Stimulated activated CD4-positive, alpha-beta T cell treated with anti-CD3 and anti-CD28 coated beads, Interleukin-1b, Interleukin-23, amount 100 ng/mL, for 24 hours (primary cell): ENCODE data around the gene GOLGA8B.
"Not testable (repeated sequence)": the region's sequence is repeated elsewhere in the genome, so short reads cannot be mapped to it uniquely, and the experiment has no call there.

Experiments
- DNase-seq, 4 experiments: peaks; one replicate each; pipeline ENCODE4 v3.0.0-alpha.2; 2020; ENCODE audit warnings: low read depth in 4 of 4, low spot score in 1 of 4

The GOLGA8B gene, protein sequence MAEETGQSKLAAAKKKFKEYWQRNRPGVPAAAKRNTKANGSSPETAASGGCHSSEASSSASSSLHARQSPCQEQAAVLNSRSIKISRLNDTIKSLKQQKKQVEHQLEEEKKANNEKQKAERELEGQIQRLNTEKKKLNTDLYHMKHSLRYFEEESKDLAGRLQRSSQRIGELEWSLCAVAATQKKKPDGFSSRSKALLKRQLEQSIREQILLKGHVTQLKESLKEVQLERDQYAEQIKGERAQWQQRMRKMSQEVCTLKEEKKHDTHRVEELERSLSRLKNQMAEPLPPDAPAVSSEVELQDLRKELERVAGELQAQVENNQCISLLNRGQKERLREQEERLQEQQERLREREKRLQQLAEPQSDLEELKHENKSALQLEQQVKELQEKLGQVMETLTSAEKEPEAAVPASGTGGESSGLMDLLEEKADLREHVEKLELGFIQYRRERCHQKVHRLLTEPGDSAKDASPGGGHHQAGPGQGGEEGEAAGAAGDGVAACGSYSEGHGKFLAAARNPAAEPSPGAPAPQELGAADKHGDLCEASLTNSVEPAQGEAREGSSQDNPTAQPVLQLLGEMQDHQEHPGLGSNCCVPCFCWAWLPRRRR

DNA sequence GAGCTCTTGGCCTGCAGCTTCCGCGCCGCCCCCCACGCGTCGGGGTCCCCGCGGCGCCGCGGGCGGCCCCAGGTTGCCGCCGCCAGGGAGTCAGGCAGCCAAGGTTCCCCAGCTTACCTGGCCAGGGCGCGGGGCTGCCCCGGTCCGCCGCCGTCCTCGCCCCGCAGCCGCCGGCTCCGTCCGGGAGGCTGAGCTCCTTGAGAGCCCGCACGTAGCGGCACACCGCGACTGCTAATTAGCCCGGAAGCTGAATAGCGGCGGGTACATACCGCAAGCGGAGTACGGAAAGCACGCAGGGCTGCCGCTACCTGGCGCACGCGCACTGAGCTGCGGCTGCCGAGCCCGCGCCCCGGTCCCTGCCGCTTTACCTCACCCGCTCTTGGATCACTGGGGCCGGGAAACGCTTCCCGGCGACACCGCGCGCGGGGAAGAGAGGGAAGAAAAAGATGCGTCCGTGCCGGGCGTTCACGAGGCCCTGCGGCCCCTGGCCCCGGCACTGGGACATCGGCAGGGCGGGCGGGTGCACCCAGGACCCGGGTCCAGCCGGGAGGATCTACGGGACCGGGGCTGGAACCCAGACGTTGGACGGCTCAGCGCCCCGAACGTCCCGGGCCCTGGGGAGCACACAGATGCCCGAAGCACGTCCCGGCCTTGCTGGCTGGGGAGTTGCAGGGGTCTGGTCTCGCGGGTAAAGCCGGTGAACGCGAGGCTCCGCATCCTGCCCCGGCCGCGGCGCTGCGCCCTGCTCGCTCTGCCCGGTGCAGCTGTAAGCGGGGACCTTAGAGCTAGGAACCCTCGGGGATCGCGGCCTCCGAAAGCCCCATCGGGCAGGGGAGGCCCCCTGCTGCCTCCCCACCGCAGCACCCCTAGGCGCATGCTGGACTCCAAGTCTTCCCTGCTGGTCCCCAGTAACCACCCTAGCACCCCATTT, at the start of gene GOLGA8B:
Gene GOLGA8B, minus strand, starts transcription at position 253 of the 931 bp plus-strand sequence. CDS start 47,739 bp downstream, outside the sequence.
- peak; percentile 49 to 69 (median 65) for DNase-seq

GRCh38 chr15:34633165-34633564, 49.7 kb upstream of the GOLGA8B start:
- DNase-seq = not testable (repeated sequence)

DNA sequence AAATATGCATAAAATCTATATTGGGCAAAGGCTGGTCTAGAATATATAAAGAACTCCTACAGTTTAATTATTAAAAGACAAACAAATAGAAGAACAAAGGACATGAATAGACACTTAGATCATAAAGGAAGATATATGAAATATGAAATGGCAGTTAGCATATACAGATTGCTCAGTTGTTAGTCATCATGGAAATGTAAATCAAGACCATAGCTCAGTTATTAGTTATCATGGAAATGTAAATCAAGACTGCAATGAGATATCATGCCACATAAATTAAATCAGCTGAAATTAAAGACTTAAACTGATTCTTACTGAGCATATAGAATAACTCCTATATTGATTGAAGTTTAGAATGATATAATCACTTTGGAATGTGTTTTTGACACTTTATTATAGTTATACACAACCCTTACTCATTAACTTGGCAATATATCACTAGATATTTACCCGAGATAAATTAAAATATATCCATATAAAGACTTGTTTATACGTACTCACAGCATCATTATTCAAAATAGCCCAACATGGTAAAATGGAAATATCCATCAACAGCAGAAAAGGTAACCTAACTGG, 45.2 kb upstream of the GOLGA8B start:
- DNase-seq = no peak

DNA sequence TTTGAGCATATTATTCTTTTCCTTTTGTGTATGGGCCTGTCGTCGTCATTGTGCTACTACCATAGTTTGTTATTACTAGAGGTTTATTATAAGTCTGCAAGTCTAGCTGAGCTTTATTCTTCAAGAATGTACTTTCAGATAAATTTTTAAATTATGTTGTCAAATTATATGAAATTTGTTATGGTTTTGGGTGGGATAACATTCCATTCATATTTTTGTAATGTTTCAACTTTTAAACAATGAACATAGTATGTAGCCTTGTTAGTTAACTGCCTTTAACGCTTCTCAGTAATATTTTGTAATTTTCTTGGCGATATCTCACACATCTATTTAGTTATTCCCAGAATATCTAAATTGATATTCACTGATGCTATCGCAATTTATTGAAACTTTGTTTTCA, 41.6 kb upstream of the GOLGA8B start:
- no peak for DNase-seq

DNA sequence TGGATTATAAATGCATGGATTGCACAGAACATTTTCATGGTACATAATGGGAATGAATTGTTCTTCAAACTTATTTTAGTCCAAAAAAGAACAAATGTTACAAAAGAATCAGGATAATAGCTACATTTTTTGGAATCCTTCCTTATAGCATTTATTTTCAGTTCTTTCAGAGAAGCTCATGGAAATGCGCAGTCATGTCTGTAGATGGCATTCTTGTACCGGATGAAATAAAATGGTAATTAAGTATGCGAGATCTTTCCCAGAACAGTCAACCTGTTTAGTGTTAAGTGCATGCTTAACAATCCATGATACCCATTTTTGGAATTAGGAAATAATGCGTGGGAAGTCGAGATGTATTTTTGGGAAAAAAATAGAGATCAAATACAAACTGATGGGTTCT, 38.2 kb upstream of the GOLGA8B start:
- no peak for DNase-seq

GRCh38 chr15:34620814-34621213, 37.4 kb upstream of the GOLGA8B start:
- no peak for DNase-seq

DNA sequence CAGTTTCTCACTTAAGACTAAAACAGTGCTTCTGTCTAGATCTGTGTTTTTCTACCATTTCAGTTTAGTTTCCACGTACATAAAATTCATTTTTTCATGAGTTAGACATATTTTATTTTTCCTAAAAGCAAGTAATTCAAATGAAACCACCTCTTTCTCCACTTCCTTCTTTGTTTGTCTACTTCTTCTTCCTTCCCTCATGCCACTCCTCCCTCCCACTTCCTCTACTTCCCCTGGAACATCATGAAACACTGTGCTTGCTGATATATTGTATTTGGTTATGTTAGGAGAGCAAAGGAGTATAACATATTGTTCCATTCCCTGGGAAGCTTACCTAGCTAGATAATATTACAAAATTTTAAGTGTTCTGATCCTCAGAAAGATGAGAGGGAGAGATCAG, 36.7 kb upstream of the GOLGA8B start:
- DNase-seq = no peak

DNA sequence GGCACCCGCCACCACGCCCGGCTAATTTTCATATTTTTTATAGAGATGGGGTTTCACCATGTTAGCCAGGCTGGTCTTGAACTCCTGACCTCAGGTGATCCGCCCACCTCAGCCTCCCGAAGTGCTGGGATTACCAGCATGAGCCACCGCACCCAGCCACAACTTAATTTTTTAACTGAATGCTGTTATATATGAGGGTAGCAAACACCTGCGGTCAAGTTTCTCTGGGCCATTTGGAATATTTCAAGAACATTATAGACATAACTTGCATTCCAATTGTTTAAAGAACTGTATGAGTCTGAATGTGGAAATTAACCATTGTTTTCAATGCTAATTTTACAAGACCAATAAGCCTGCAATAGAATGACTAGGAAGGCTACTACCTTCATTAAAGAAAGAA, 35.7 kb upstream of the GOLGA8B start:
- DNase-seq = no peak

DNA sequence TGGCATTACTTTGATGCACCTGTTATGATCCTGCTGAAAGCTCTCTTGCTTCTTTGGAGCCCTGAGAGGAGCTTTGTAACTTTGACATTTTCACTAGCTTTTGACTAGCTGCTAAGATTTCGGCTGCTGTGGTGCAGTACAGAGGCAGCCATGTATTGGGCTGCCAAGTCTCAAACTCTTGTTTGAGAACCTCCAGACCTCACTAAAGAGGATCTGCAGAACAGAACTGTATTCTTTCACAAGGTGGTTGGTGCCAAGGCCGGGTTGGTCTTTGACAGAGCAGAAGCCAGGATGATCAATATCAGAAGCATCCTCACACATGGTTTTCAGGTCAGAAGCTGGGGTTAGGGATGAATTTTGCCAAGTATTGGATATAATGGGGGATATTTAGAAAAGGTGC, 34.6 kb upstream of the GOLGA8B start:
- no peak for DNase-seq

DNA sequence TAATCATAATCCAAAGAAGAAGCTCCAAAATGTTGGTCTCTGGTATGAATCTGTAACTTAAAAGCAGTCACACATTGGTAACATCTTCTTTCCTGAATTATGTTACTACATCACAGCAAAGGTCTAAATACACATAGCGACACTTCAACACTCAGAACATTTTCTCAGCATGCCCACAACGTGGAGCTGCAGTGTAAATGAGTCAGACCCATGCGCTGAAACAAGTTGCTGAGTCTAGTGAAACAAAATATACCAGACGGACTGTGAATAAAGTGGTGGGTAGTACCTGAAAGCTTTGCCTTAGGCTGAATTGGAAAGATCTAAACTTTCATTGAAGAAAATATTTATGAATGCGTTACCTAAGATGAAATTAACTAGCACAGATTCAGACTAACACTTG, 33.2 kb upstream of the GOLGA8B start:
- DNase-seq = no peak

- DNase-seq = no peak
These were observed 30.5 kb upstream of the GOLGA8B start for GRCh38 chr15:34613997-34614396.

GRCh38 chr15:34613301-34613700, 29.9 kb upstream of the GOLGA8B start:
- DNase-seq = no peak

- DNase-seq = no peak
These were observed 26.9 kb upstream of the GOLGA8B start for GRCh38 chr15:34610354-34610753.

DNA sequence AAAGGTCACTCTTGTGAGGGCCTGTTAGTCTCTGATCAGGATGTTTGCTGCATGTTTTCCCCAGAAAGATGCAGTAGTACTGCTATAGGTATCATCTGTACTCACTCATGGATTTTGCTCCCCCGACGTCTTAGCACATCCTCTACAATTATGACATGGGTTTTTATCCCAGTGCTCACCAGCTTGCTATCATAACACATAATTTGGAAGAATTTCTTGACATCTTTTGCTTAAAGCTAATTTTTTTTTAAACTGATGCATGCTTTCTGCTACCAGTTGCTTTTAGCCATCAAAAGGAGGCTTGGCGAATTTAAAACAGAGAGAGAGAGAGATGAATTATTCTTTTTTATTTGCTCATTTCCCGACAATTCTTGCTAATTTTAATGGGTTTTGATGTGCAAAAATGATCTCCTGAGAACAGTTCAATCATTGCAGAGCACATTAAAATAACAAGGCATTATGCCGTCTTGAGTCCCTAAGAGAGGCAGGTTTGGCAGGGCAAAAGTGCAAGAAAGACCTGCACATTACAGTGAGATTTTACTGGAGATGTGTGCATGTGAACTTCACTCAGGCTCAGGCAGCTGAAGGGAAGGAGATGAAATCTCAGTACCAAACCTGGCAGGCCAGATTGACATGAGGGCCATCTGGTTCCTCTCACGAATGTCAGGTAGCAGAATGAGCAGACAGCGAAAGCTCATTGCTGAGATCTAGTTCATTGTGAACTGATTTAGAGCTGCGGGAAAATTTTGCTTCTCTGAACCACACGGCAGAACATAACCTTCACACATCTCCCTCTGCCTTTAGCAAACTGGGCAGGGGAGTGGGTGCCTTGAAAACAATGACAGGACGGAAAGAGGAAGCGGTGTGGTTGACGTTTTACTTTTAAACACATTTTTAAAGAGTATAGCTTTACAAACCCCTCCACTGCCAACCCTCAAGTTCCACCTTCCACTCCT, 25.9 kb upstream of the GOLGA8B start:
- no peak for DNase-seq

- DNase-seq = no peak
These were observed 25.1 kb upstream of the GOLGA8B start for GRCh38 chr15:34608517-34608916.

DNA sequence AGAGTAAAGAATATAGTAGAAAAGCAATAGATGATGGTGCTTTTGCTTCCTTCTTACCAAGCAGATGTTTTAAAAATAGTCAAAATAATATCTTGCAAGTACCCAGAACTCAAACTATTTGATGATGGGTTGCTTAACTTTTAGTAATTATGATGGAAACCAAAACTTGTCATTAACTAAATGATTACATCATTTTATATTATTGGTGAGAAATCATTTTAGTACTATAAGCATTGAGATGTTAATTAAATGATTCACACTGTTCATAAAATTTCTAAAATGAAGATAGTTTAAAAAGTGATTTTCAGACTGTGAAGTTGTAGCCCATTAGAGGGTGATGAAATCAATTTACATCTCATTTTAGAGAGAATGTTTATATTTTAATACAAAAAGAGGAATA, 24.4 kb upstream of the GOLGA8B start:
- DNase-seq = no peak

DNA sequence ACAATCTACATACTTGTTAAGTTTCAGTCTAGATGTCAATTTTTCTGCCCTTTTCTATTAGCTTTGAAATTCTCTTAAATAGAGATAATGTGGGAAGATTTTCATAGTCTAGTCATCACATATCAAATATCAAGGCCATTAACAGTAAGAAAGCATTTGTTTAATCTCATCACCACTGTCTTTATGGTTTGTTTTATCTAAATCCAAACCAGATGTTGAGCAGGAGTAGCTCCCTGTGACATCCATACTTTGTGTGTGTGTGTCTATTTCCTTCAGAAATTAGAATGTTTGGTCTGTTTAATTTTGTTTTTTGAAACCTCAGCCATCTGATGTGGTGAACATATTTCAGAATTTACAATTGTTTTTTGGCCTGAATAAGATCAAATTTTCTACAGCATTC, 23.1 kb upstream of the GOLGA8B start:
- DNase-seq = no peak

DNA sequence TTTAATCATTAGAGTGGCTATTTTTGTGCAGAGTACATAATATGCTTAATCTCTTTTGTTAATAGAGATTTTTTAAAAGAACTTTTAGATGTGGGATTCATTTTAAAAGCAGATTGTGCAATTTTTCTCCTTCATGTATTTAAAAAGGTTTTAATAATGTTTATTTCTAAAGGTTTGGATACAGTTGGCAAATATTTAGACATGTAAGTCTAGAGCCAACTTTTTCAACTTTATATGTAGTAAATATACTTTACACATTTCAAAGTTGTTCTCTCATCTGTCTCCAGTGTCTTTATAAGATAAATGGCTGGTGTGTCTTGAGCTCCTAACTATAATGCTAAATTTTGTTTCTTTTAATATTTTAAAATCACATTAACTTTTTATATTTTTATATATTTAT, 22.7 kb upstream of the GOLGA8B start:
- no peak for DNase-seq

- no peak for DNase-seq
These were observed 19.6 kb upstream of the GOLGA8B start for GRCh38 chr15:34603095-34603494.

DNA sequence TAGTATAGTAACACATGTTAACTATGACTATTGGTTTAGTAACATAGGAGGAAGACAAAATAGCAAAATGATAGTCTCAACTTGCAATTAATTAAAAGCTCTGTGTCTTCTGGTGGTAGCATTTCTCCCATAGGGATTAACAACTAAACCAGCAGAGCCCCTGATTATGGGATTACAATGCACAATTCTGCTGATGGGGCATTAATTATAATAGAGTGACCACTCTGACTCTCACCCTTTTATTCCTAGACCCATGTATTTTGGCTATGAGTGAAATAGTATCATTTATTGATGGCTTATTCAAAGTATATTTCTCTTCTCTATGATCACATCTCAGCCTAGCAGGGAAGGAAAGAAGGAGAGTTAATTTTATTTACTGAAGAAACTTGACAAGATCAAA, 17.5 kb upstream of the GOLGA8B start:
- no peak for DNase-seq
